Activated CD4-positive, alpha-beta T cell treated with anti-CD3 and anti-CD28 coated beads, Interleukin-2, amount 50 U/mL, for 4 hours (primary cell): ENCODE data around the gene CAPZB.
A peak's percentile ranks its signal among the peaks of the same experiment; 100 is the strongest.

ENCODE experiments used
- DNase-seq, 2 experiments: peaks; one replicate each; pipeline ENCODE4 v3.0.0-alpha.2; 2020

The CAPZB gene

GRCh38 chr1:19363536-19364152 lies 121.7 kb downstream of the CAPZB start:
- no peak for DNase-seq

- no peak for DNase-seq
These were observed 123.7 kb downstream of the CAPZB start for GRCh38 chr1:19361611-19362147.

GRCh38 chr1:19360843-19361610 lies 124.3 kb downstream of the CAPZB start:
- no peak for DNase-seq

- DNase-seq, result no peak
These were observed 124.9 kb downstream of the CAPZB start for GRCh38 chr1:19360432-19360831.

- no peak for DNase-seq
These were observed 125.3 kb downstream of the CAPZB start for GRCh38 chr1:19360016-19360415.

- no peak for DNase-seq
These were observed 126.0 kb downstream of the CAPZB start for GRCh38 chr1:19359357-19359756.

- DNase-seq, result no peak
These were observed 126.6 kb downstream of the CAPZB start for GRCh38 chr1:19358710-19359109.

- DNase-seq, result no peak
These were observed 127.9 kb downstream of the CAPZB start for GRCh38 chr1:19357299-19357986.

- DNase-seq, result no peak
These were observed 129.1 kb downstream of the CAPZB start for GRCh38 chr1:19356266-19356665.

- DNase-seq, result no peak
These were observed 130.8 kb downstream of the CAPZB start for GRCh38 chr1:19354531-19354981.

- no peak for DNase-seq
These were observed 131.7 kb downstream of the CAPZB start for GRCh38 chr1:19353596-19353995.

- no peak for DNase-seq
These were observed 132.5 kb downstream of the CAPZB start for GRCh38 chr1:19352839-19353238.

GRCh38 chr1:19351873-19352272 lies 133.5 kb downstream of the CAPZB start:
- DNase-seq, result no peak

GRCh38 chr1:19350566-19350965 lies 134.8 kb downstream of the CAPZB start:
- no peak for DNase-seq

- no peak for DNase-seq
These were observed 135.3 kb downstream of the CAPZB start for GRCh38 chr1:19349999-19350398.

- no peak for DNase-seq
These were observed 136.7 kb downstream of the CAPZB start for GRCh38 chr1:19348441-19349198.

GRCh38 chr1:19347533-19348172 lies 137.7 kb downstream of the CAPZB start:
- no peak for DNase-seq

- no peak for DNase-seq
These were observed 139.3 kb downstream of the CAPZB start for GRCh38 chr1:19346026-19346425.

- DNase-seq, result no peak
These were observed 139.9 kb downstream of the CAPZB start for GRCh38 chr1:19345391-19345790.

- DNase-seq, result no peak
These were observed 140.5 kb downstream of the CAPZB start for GRCh38 chr1:19344831-19345230.

GRCh38 chr1:19344372-19344810 lies 140.9 kb downstream of the CAPZB start:
- DNase-seq, result peak; percentile 10 to 25
